ENCODE data around the gene PITPNM3. TPM values are rescaled to one million over a fixed set of nuclear protein-coding genes. Genes with fewer than 3 reads are reported as not detected.

Gene PITPNM3
- total and polyA plus RNA-seq, 2 experiments from 2014 or later = 1.0 to 1.5 TPM

DNA sequence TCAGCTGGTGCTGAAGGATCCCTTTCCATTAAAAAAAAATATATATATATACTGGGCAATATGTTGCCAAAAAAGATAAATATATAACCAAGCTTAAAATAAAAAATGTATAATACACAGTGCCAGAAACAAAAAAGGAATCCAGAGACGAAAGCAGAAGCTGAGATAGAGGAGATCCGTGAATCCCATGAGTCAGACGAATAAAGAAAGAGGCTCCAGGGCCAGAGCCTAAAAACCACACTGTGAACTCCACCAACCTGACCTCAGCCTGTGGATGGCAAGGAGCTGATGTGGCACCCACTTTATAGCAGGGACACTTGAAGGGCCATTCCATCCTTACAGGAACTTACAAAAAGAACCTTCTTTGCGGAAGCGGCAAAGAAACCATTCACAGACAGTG lies 34.8 kb downstream of the PITPNM3 start:
- Mint-ChIP-seq H3K4me1 (peaks cover 6% of the 10 kb centered on the region), H3K9me3 (peaks cover 4% of the 10 kb centered on the region; the same call in 1 of the 3 replicates), H3K27me3 (ENCODE audit: insufficient read depth, low read depth, poor library complexity) (peaks cover 2% of the 10 kb centered on the region), H3K4me3 (no peak overlapping the region), H3K27ac (no peak overlapping the region), H3K36me3 (ENCODE audit: low read depth) (no peaks in the 10 kb centered on the region)
- no peaks in the 10 kb centered on the region for H4K20me1 ChIP-seq (replicated peaks; ENCODE audit: insufficient read depth)
- H3K9me2 ChIP-seq (ENCODE audit: insufficient read depth) = peaks cover 16% of the 10 kb centered on the region; the same call in 1 of the 2 replicates
- no peaks in the 10 kb centered on the region for H3K79me2 ChIP-seq (replicated peaks; ENCODE audit: insufficient read depth)
- no peaks in the 10 kb centered on the region for H3F3A ChIP-seq (replicated peaks; ENCODE audit: low read depth)
- TF ChIP-seq ZNF114 (CRISPR knock-in tag; IDR thresholded peaks at IDR 0.05) (no peak), CTCF (conservative IDR thresholded peaks at IDR 0.05; ENCODE audit: low read depth in 2 of 2) (no peak), EZH2 (IDR thresholded peaks at IDR 0.05; ENCODE audit: low read depth, unreplicated experiment) (no peak), ETS1 (IDR thresholded peaks at IDR 0.05) (no peak), EZH2phosphoT487 (IDR thresholded peaks at IDR 0.05; ENCODE audit: unreplicated experiment) (no peak), NANOG (IDR thresholded peaks at IDR 0.05; ENCODE audit: borderline replicate concordance) (no peak), CREB1 (CRISPR knock-in tag; IDR thresholded peaks at IDR 0.05; ENCODE audit: low read depth) (no peak), JUNB (IDR thresholded peaks at IDR 0.05; ENCODE audit: unreplicated experiment) (no peak), POLR2AphosphoS5 (IDR thresholded peaks at IDR 0.05; ENCODE audit: low read depth) (no peak), STAT1 (IDR thresholded peaks at IDR 0.05; ENCODE audit: unreplicated experiment) (no peak), ZNF331 (CRISPR knock-in tag; IDR thresholded peaks at IDR 0.05; ENCODE audit: low read depth) (no peak)
- TF ChIP-seq, protein P1, sequence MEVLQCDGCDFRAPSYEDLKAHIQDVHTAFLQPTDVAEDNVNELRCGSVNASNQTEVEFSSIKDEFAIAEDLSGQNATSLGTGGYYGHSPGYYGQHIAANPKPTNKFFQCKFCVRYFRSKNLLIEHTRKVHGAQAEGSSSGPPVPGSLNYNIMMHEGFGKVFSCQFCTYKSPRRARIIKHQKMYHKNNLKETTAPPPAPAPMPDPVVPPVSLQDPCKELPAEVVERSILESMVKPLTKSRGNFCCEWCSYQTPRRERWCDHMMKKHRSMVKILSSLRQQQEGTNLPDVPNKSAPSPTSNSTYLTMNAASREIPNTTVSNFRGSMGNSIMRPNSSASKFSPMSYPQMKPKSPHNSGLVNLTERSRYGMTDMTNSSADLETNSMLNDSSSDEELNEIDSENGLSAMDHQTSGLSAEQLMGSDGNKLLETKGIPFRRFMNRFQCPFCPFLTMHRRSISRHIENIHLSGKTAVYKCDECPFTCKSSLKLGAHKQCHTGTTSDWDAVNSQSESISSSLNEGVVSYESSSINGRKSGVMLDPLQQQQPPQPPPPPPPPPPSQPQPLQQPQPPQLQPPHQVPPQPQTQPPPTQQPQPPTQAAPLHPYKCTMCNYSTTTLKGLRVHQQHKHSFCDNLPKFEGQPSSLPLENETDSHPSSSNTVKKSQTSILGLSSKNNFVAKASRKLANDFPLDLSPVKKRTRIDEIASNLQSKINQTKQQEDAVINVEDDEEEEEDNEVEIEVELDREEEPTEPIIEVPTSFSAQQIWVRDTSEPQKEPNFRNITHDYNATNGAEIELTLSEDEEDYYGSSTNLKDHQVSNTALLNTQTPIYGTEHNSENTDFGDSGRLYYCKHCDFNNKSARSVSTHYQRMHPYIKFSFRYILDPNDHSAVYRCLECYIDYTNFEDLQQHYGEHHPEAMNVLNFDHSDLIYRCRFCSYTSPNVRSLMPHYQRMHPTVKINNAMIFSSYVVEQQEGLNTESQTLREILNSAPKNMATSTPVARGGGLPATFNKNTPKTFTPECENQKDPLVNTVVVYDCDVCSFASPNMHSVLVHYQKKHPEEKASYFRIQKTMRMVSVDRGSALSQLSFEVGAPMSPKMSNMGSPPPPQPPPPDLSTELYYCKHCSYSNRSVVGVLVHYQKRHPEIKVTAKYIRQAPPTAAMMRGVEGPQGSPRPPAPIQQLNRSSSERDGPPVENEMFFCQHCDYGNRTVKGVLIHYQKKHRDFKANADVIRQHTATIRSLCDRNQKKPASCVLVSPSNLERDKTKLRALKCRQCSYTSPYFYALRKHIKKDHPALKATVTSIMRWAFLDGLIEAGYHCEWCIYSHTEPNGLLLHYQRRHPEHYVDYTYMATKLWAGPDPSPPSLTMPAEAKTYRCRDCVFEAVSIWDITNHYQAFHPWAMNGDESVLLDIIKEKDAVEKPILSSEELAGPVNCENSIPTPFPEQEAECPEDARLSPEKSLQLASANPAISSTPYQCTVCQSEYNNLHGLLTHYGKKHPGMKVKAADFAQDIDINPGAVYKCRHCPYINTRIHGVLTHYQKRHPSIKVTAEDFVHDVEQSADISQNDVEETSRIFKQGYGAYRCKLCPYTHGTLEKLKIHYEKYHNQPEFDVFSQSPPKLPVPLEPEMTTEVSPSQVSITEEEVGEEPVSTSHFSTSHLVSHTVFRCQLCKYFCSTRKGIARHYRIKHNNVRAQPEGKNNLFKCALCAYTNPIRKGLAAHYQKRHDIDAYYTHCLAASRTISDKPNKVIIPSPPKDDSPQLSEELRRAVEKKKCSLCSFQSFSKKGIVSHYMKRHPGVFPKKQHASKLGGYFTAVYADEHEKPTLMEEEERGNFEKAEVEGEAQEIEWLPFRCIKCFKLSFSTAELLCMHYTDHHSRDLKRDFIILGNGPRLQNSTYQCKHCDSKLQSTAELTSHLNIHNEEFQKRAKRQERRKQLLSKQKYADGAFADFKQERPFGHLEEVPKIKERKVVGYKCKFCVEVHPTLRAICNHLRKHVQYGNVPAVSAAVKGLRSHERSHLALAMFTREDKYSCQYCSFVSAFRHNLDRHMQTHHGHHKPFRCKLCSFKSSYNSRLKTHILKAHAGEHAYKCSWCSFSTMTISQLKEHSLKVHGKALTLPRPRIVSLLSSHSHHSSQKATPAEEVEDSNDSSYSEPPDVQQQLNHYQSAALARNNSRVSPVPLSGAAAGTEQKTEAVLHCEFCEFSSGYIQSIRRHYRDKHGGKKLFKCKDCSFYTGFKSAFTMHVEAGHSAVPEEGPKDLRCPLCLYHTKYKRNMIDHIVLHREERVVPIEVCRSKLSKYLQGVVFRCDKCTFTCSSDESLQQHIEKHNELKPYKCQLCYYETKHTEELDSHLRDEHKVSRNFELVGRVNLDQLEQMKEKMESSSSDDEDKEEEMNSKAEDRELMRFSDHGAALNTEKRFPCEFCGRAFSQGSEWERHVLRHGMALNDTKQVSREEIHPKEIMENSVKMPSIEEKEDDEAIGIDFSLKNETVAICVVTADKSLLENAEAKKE (CRISPR knock-in tag; IDR thresholded peaks at IDR 0.05) = no peak
- no peaks in the 10 kb centered on the region for H3K27me3 ChIP-seq (ENCODE audit: insufficient read depth)
- no peak overlapping the region for H3K4me3 ChIP-seq
- H3K27ac ChIP-seq (ENCODE audit: low read depth) = no peak overlapping the region
- H3K4me1 ChIP-seq (ENCODE audit: insufficient read depth) = no peaks in the 10 kb centered on the region; the same call in 1 of the 2 replicates
- ATAC-seq (no peak), DNase-seq (ENCODE audit: low spot score) (no peak)
- no peak overlapping the region for H3K4me2 ChIP-seq
- H3K36me3 ChIP-seq (ENCODE audit: insufficient read depth) = no peaks in the 10 kb centered on the region
- H2AFZ ChIP-seq = no peak overlapping the region
